Nephron (organoid): ENCODE data around the gene KIF22.

Experiments
- H3K27ac Mint-ChIP-seq, 3 experiments: 2 replicates each; pipeline ENCODE4 v1.8.0; 2020; ENCODE audit warnings: mixed read lengths in 3 of 3, mild to moderate bottlenecking in 2 of 3, moderate library complexity in 1 of 3
- H3K27me3 Mint-ChIP-seq: 2 replicates; pipeline ENCODE4 v1.8.0; 2021; ENCODE audit warnings: low read depth, mild to moderate bottlenecking, moderate library complexity, mixed read lengths
- H3K36me3 Mint-ChIP-seq: 2 replicates; pipeline ENCODE4 v1.8.0; 2020; ENCODE audit warnings: low read depth, mixed read lengths
- H3K4me1 Mint-ChIP-seq: 2 replicates; pipeline ENCODE4 v1.8.0; 2020; ENCODE audit warnings: mixed read lengths
- H3K4me3 Mint-ChIP-seq, 3 experiments: 2 replicates each; pipeline ENCODE4 v1.8.0; 2020; ENCODE audit warnings: mild to moderate bottlenecking in 3 of 3, mixed read lengths in 3 of 3, moderate library complexity in 2 of 3
- H3K9me3 Mint-ChIP-seq: 2 replicates; pipeline ENCODE4 v1.8.0; 2020; ENCODE audit warnings: mixed read lengths
- CTCF ChIP-seq, 3 experiments: fragments of 200-600 bp; sonication (generic); IDR thresholded peaks; one replicate each; pipeline ENCODE4 v1.5.0; 2021; ENCODE audit warnings: antibody characterized with exemption in 3 of 3; ENCODE audit not compliant: unreplicated experiment in 3 of 3

The KIF22 gene

GRCh38 chr16:29809850-29810698 lies 19.5 kb downstream of the KIF22 start:
- peaks cover 10% of the 10 kb centered on the region for H3K36me3 Mint-ChIP-seq
- no peaks in the 10 kb centered on the region for H3K9me3 Mint-ChIP-seq
- TF ChIP-seq CTCF (IDR thresholded peaks at IDR 0.05; ENCODE audit: unreplicated experiment in 3 of 3): no peak
- peak overlapping the region; percentile 90 to 99 (median 91) for H3K27ac Mint-ChIP-seq
- no peaks in the 10 kb centered on the region for H3K27me3 Mint-ChIP-seq
- H3K4me3 Mint-ChIP-seq: peak overlapping the region; percentile 86 to 95 (median 94)
- peaks cover 43% of the 10 kb centered on the region for H3K4me1 Mint-ChIP-seq

DNA sequence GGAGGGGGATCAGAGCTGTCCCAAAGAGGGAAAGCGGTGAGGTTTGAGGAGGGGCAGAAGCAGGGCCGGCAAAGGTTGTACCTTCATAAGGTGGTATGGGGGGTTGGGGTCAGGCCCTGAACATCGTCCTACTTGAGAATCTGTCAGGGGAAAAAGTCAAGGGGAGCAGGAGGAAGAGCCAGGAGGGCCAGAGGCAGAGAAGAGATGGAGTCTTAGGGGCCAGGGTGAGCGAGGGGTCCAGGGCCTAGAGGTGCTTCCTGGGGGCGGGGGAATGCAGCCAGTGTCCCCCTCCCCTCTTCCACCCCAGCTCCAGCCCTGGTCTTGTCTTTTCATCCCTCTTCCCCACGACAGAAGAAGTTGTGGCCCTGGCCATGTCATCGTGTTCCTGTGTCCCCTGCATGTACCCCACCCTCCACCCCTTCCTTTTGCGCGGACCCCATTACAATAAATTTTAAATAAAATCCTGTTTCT lies 20.2 kb downstream of the KIF22 start:
- Mint-ChIP-seq H3K4me1 (peaks cover 45% of the 10 kb centered on the region), H3K9me3 (no peaks in the 10 kb centered on the region), H3K4me3 (peak overlapping the region; percentile 86 to 95 (median 94)), H3K27me3 (no peaks in the 10 kb centered on the region), H3K27ac (peak overlapping the region; percentile 90 to 99 (median 91)), H3K36me3 (peaks cover 10% of the 10 kb centered on the region)
- no peak for TF ChIP-seq CTCF (IDR thresholded peaks at IDR 0.05; ENCODE audit: unreplicated experiment in 3 of 3)

GRCh38 chr16:29811170-29811895 lies 20.8 kb downstream of the KIF22 start:
- Mint-ChIP-seq H3K4me1 (peaks cover 49% of the 10 kb centered on the region), H3K27me3 (no peaks in the 10 kb centered on the region)
- TF ChIP-seq CTCF (IDR thresholded peaks at IDR 0.05; ENCODE audit: unreplicated experiment in 3 of 3): no peak

GRCh38 chr16:29811896-29812665 lies 21.5 kb downstream of the KIF22 start, which contains the start of gene PRRT2:
Gene PRRT2, plus strand, starts transcription at chr16:29812193. Its CDS starts 862 bp downstream, at chr16:29813055.
- H3K4me1 Mint-ChIP-seq: peaks cover 55% of the 10 kb centered on the region
- H3K27me3 Mint-ChIP-seq: no peaks in the 10 kb centered on the region
- H3K36me3 Mint-ChIP-seq: peaks cover 14% of the 10 kb centered on the region
- no peaks in the 10 kb centered on the region for H3K9me3 Mint-ChIP-seq
- H3K27ac Mint-ChIP-seq: peak within 1 kb of the TSS; percentile 90 to 99 (median 94)
- TF ChIP-seq CTCF (IDR thresholded peaks at IDR 0.05; ENCODE audit: unreplicated experiment in 3 of 3): no peak
- peak within 1 kb of the TSS; percentile 86 to 95 (median 94) for H3K4me3 Mint-ChIP-seq

More at GRCh38 chr16:29811170-29811895, 20.8 kb downstream of the KIF22 start:
- Mint-ChIP-seq H3K9me3 (no peaks in the 10 kb centered on the region), H3K27ac (peak overlapping the region; percentile 90 to 99 (median 91)), H3K36me3 (peaks cover 10% of the 10 kb centered on the region), H3K4me3 (peak overlapping the region; percentile 86 to 95 (median 94))

- peaks cover 16% of the 10 kb centered on the region for H3K36me3 Mint-ChIP-seq
- H3K4me3 Mint-ChIP-seq: peak overlapping the region; percentile 86 to 96 (median 94)
- peaks cover 54% of the 10 kb centered on the region for H3K4me1 Mint-ChIP-seq
- H3K27ac Mint-ChIP-seq: peak overlapping the region; percentile 90 to 99 (median 94)
- no peaks in the 10 kb centered on the region for H3K9me3 Mint-ChIP-seq
- TF ChIP-seq CTCF (IDR thresholded peaks at IDR 0.05; ENCODE audit: unreplicated experiment in 3 of 3): no peak
- no peaks in the 10 kb centered on the region for H3K27me3 Mint-ChIP-seq
These were observed 22.4 kb downstream of the KIF22 start for GRCh38 chr16:29812754-29813643.
